ENCODE measurements around the gene CHD2.
"Not testable (repeated sequence)": the region's sequence is repeated elsewhere in the genome, so short reads cannot be mapped to it uniquely, and the experiment has no call there.

- TF ChIP-seq ZBTB33 (IDR thresholded peaks at IDR 0.05); CTCF (IDR thresholded peaks at IDR 0.05 in 2 of 3, conservative IDR thresholded peaks at IDR 0.05 in 1 of 3; ENCODE audit: control insufficient read depth in 2 of 3, extremely low read depth in 1 of 3, insufficient read depth in 1 of 3, low read depth in 3 of 3, low read length in 3 of 3); NFYB (IDR thresholded peaks at IDR 0.05; ENCODE audit: insufficient read depth, low read depth, low read length); TARDBP (IDR thresholded peaks at IDR 0.05; ENCODE audit: borderline replicate concordance); POLR2AphosphoS5 (IDR thresholded peaks at IDR 0.05; ENCODE audit: low read length); ZSCAN29 (IDR thresholded peaks at IDR 0.05): not testable (repeated sequence)
Measured at GRCh38 chr15:92918881-92919280, 18.8 kb downstream of the CHD2 start.

Measured in GM12878 (cell line).